Esophagus muscularis mucosa (tissue), 4 donors: ENCODE results near the gene ATRN.

ENCODE experiments used
- CTCF ChIP-seq, 3 experiments: fragments of 200-600 bp in 2 of 3; fragments of 450-650 bp in 1 of 3; sonication (generic) in 2 of 3; IDR thresholded peaks; one replicate each; pipeline ENCODE4 v1.5.1; 2017 to 2019; ENCODE audit warnings: antibody characterized with exemption in 3 of 3, mild to moderate bottlenecking in 2 of 3, moderate library complexity in 1 of 3
- EP300 ChIP-seq: sonication (generic); formaldehyde crosslinking; IDR thresholded peaks from one replicate; pipeline ENCODE4 v1.6.1; 2017; ENCODE audit warnings: antibody characterized with exemption
- POLR2A ChIP-seq: fragments of 450-650 bp; IDR thresholded peaks from one replicate; pipeline ENCODE4 v1.6.1; 2017; ENCODE audit warnings: antibody characterized with exemption, moderate library complexity, mild to moderate bottlenecking, low read depth
- POLR2AphosphoS5 ChIP-seq, 2 donors: sonication (generic); formaldehyde crosslinking; IDR thresholded peaks; one replicate each; pipeline ENCODE4 v1.6.1; 2017; ENCODE audit warnings: antibody characterized with exemption in 2 of 2

GRCh38 chr20:3479025-3479424, 8.2 kb downstream of the ATRN start:
- no peak for TF ChIP-seq CTCF (IDR thresholded peaks at IDR 0.05)
- no peak for TF ChIP-seq POLR2AphosphoS5 (IDR thresholded peaks at IDR 0.05)
- TF ChIP-seq POLR2A: no peak
- no peak for TF ChIP-seq EP300
